ENCODE results near the gene CRELD2.
"Not testable (repeated sequence)": the region's sequence is repeated elsewhere in the genome, so short reads cannot be mapped to it uniquely, and the experiment has no call there.

The CRELD2 gene

DNA sequence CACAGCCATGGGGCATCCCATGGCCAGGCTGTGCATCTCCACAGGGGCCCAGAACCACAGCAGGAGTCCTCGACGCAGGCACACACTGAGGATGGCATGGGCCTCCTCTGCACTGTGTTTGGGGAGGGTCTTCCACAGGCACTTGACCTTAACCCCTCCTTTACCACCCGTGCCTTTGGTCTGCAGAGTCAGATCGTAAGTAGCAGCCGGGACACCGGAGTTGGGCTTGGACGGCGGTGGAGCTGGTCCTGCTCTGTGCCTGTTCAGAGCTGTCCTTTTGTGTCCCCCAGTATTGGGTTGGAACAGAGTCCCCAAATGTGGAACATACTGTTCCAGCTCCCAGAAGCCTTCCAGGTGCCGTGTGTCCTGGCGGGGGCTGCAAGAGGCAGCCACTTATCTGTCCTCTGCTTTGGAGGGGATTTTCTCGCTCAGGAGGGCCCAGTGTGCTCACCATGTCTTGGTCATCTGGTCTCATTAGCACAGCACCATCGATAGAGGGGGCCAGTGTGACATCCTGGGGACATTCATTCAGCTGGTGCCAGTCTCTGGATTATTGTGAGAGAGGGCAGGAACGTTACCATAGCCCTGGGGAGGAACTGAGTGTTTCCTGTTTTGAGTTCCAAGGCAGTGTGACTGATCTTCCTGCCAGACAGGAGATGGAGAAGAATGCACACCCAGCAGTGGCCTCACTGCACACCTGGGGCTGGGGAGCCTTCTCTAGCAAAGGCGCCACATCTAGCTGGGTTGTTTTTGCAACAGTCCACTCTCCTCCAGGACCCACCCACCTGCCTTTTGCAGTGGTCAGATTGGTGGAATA lies 12.4 kb downstream of the CRELD2 start:
- peak; percentile 81 for DNase-seq (ENCODE audit: low spot score)

DNA sequence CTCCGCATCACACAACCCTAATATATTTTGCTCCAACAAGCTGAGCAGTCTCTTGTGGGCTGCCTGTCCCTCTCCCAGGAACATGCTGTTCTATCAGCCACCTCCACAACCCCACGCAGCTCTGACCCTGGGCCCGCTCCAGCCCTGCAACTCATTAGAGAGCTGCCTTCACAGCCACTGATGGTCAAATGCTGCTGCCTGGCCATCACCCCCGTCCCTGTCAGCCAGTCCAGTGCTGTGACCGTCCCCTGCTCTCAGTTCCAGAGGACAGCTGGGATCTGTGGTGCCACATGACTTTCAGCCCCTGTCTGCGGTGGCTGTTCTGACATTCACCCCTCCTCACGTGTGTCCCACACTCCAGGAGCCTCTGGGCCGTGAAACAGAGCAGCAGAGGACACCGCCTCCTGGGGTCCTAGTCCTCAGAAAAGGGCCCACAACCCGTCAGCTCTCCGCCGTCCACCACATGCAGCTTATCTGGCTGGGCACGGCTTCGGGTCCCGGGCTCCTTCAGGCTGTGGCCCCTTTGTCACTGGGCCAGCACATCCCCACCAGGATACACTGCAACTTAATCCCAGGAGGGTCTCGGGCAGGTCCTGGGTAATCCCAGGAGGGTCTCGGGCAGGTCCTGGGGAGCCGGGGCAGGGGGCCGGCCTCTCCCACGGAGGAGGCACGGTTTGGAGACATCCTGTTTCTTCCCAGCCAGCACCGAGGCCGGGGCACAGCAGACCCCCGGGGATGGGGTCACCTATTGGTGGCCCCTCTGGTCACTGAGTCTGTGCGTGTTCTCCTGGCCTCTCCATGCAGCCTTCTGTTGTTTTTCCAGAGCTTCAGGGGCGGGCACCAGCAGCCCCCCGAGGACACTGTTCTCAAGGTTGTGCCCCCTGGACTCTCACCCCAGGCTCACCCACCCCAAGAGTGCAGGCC lies 15.1 kb downstream of the CRELD2 start:
- no peak for DNase-seq (ENCODE audit: low spot score)

DNA sequence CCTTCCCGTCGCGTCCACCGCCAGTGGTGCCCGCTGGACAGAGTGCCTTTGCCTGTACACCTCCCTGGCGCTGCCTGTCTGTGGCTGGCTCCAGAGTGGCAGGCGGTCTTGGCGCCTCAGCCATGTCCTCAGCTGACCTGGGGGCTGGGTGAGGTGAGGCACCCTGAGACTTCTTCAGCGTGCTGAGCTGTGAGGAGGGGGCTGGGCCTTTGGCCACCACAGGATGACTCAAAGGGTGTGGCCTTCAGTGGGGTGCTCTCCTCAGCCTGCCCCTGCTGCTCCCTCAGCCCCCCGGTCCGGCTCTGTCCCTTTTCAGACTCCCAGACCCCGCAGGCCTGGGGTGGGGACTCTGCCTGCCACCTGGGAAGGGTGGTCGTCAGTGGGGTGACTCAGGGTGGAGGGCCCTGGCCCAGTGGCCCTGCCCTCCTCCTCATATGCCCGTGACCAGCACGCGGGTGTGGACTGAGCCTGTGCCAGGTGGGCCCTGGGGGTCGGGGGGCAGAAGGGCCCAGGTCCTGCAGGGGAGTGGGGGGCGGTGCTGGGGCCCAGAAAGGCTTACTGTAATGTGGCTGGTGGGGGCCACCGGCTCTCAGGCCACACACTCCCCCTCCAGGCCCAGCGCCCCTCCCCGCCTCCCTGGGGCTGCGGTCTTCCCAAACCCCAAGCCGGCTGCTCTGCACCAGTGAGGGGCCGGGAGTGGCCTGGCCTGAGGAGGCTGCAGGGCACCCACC lies 15.9 kb downstream of the CRELD2 start:
- DNase-seq (ENCODE audit: low spot score): no peak

DNA sequence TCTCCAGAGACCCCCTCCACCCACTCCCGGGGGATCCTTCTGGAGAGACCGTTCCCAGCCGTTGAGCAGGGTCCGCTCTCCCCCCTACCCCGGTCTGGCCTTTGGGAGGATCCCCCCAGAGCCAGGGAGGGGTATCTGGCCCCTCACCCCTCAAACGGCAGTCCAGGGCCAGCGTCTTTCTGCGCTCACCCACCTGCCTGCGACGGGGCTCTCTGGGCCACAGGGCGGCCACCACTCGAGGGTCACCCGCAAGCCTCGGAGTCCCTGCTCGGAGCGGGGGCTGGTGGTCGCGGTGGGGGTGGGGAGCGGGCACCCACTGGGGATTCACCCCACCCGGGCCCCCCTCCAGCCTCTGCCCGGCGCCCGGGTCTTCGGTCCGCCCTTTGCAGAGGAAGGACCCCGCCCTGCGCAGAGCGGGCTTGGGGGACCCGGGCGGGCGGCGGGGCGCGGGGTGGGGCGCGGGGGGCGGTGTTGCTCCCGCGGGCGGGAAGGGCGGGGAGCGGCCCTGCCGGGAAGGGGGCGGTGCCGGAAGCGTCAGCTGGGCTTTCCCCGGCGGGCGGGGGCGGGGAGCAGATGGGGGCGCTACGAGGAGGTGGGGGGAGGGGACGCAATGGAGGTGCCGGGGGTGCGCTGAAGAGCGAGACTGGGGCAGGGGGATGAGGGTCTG lies 16.6 kb downstream of the CRELD2 start:
- DNase-seq (ENCODE audit: low spot score): peak; percentile 67

DNA sequence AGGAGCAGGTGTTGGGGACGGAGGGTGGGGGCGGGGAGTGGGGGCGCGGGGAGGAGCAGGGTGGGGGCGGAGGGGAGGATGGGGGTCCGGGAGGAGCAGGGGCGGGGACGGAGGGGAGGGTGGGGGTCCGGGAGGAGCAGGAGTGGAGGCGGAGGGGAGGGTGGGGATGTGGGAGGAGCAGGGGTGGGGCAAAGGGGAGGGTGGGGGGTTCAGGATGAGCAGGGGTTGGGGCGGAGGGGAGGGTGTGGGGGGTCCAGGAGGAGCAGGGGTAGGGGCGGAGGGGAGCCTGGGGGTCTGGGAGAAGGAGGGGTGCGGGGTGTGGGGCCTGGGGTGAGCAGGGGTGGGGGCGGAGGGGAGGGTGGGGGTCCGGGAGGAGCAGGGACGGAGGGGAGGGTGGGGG lies 17.1 kb downstream of the CRELD2 start:
- DNase-seq (ENCODE audit: low spot score): no peak

DNA sequence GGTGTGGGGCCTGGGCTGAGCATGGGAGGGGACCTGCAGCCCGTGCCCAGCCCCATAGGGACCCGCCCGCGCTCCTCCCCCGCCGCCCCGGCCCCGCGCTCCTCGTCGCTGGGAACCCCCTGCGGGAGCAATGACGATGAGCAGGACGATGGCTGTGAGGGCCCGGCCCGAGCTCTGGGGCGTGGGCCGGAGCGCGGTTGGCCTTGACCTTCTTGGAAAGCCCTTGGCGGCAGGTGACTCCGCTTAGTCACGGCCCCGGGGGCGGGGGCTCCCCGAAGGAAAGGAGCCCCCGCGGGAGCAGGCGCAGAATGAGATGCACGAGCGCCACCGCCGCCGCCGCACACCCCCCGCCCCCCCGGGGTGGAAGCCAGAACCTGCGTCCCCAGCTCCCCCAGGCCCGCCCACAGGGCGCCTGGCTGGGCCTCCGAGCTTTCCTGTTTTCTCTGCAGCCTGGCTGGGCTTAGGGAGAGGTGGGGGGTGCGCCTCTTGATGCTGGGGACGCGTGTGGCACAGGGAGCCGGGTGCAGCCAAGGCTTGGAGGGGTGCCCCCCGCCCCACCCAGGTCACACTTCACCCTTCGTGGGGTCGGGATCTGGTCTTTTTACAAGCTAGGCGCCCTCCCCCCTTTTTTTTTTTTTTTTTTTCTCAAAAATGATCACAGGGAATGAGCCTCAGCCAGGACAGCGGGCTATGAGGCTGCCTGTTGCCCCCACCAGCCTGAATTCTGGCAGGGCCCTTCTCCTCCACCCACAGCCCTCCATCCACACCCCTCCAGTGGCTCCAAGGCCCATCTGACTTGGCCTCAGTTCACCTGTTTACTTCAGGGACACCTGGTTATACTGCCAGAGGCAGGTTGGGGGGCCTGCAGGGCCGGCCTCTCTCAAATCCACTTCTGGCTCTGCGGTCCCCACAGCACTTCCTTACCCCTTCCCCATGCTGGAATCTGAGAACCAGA lies 17.9 kb downstream of the CRELD2 start:
- DNase-seq (ENCODE audit: low spot score): peak; percentile 77

DNA sequence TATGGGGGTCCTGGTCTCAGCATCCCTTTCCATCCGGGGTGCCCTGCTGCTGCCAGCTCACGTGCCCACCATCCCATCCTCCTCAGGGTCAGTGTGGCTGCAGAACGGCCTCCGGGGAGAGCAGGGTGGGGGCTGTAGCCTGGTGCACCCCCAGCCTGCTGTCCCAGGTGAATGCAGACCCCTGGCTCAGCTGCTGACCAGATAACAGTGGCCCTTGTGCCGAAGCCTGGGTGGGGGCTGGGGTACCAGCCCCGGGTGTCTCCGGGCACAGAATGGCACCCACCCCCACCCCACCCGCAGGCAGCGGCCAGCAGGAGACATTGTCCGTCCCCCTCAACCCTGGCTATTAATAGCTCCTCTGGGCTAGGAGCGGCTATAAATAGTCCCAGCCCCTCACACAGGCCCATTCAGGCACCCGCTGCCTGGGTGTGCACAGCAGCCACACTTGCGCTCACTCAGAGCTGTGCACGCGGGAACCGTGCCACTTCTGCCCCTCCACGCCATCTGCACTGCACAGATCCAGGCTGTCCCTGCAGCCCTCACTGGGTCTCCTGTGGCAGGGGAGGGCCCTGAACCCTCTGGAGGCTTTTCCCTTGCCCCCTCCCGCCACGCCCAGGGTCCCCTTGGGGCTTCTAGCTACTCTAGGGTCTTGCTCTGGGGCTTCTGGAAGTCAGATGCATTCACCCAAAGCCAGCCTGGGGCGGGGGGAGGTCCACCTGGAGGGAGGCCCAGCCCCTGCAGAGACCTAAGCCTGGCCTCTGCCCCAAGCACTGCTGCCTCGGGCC lies 18.7 kb downstream of the CRELD2 start:
- DNase-seq (ENCODE audit: low spot score): no peak

DNA sequence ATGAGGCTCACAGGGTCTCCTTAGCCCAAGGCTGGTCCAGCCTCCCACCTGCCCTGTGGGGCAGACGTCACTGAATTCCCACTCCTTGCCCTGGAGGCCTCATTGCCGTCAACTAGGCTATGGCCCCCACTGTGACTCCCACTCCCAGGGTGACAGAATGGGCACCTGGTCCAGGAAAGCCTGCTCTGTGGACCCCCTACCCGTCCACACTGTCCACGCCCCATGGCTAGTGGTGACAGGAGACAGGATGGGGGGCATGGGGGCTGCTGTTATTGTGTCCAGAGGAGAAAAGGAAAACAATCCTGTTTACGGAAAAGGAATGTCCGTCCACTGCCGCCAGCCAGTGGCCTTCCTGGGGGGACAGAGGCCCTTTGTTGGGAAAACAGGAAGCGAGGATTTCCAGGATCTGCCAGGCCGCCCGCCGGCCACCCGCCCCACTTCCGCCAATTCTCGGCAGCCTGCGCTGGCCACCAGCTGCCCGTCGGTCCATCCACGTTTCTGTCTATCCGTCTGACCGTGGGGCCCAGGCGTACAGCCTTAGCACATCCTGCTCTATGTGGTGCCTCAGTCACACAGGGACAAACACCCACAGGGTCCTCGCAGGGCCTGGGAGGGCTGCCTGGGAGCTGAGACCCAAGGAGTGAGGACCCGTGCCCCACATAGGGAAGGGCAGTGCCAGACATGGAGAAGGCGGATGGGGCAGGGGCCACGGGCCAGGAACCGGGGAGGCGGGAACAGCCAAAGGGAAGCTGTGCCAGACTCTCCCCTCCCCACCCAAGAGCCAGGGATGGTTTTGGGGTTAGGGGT lies 19.5 kb downstream of the CRELD2 start:
- DNase-seq (ENCODE audit: low spot score): no peak

DNA sequence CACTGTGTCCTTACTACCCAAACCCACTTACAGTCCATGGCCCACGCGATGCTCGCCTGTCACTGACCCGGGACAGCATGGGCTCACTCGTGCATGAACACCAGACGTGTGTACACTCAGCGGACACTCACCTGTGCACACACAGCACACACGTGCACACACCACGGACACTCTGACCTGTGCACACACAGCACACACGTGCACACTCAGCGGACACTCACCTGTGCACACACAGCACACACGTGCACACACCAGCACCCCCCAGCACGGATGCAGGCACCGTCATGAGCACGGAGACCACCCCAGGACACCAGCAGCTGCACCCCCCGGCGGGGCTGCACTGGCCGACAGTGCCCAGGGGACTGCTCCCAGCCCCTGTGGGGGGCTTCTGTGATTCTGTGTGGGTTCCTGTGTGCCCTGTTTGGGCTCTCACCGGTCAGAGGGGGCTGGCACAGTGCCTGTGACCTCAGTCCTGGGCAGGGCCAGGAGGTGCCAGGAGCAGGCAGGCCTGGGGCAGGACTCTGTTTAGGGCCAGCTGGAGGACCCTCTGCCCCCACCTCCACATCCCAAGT lies 20.2 kb downstream of the CRELD2 start:
- no peak for DNase-seq (ENCODE audit: low spot score)

DNA sequence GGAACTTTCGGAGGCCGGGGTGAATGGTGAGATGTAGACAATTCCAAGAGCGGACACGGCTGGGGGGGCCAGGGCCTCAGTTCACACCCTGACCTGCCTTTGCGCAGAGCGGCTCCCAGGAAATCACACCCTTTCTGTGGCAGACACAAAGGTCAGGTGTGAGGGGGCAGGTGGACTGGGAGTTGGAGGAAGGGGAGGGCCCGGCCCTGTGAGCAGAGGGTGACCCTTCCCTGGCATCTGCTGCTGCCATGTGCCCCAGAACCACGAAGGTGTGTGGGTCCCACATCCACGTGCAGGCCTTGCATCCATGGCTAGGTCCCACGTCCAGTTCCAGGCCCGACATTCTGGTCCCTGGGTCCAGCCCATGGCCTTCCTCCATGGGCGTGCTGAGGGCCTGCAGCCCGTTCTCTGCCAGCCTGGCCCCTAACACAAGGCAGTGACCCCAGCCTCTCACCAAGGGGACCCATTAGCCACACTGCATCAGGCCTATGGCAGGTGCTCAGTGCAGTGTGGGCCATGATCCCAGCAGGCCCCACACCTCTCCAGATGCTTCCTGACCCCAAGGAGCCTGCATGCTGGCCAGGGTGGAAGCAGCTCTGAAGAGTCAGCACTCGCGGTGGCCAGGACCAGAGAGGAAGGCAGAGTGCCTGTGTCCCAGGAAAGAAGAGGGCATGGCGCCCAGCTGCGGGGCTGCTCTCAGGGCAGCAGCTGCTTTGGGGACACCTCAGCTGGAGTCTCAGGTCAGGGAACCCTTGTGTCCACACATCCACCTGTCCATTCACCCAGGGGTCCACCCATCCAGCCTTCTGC lies 23.3 kb downstream of the CRELD2 start:
- no peak for DNase-seq (ENCODE audit: low spot score)

DNA sequence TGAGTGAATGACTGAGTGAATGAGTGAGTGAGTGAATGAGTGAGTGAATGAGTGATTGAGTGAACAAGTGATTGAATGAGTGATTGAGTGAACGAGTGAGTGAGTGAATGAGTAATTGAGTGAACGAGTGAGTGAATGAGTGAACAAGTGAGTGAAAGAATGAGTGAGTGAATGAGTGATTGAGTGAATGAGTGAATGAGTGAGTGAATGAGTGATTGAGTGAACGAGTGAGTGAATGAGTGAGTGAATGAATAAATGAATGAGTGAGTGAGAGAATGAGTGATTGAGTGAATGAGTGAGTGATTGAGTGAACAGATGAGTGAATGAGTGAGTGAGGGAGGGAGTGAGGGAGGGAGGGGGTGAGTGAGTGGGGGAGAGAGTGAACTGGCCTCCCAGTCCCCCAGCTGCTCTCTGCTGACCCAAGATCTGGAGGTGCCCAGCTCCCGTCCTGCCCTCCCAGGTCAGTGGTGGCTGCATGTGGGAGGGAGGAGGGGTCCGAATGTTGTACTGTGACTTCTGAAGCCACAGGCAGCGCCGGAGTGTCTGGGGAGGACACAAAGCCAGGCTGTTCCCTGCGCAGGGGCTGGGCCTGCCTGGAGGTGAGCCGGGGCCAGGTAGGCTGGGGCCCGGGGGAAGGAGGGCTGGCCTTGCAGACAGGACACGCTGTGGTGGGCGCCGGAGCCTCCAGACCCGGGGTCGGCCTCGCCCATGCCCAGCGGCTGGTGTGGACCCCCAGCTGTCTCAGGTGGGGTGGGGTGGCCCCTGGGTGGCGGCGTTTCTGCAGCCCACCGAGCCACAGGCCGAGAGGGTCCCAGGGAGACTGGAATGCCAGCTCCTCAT lies 24.4 kb downstream of the CRELD2 start:
- no peak for DNase-seq (ENCODE audit: low spot score)

DNA sequence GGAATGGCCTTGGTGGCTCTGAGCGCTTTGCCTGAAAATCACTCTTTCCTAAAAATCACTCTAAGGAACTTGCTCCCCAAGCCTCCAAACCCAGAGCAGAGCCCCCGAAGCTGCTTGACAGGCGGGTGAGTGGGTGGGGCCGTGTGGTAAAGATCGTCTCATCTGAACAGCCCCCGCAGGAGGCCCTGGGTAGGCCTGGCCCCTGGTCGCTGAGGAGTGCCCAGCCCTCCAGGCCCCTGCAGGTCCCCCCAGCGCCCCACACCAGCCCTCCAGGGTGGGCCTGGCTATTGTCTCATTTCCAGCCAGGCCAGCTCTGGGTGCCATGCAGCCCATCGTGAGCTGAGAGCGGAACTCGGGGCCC lies 25.0 kb downstream of the CRELD2 start:
- no peak for DNase-seq (ENCODE audit: low spot score)

DNA sequence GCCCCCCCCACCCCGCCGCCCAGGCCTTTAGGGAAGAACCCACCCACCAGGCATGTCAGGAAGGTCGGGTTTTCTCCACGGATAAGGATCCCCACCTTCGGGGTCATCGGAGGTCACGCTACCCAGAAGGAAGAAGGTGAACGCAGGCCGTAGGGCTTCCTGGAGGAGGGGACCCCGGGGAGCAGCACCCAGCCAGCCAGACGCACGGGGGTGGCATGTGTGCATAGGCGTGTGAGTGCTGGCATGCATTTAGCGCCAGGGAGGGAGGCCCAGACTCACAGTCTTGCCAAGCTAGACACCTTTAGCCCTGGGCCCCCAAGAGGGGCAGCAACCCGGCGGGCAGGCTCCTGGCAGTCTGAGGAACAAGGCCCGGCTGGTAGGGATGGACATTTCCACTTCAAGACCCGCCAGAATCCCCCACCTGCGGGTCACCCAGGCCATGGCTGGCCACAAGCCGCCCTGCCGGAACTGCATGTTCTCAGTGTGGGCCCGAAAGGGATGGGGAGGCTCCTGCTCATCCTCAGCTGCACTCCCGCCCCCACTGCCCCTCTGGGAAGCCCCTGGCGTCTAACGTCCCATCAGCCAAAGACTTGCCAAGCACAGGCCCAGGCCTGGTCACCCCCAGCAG lies 25.5 kb downstream of the CRELD2 start:
- no peak for DNase-seq (ENCODE audit: low spot score)

DNA sequence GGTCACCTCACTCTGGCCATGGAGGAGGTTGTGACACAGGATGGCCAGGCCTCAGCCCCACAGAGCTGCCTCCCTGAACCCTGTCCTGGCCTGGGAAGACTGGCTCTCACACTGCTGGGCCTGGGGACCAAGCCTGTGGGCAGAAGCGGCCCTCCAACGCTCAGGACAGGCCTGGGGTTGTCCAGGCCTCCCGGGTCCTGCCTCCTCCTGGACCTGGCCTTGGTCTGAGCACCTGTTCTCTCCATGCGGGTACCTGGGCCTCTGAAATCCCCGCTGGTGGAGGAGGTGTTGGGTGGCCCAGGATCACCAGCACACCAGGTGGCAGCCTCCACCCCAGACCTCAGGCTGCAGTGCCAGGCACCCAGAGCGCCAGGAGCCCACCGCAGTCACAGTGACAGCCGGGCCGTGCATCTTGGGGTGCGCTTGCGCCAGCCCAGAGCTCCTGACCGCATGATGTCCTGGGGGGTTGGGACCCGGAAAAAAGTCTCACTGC lies 26.0 kb downstream of the CRELD2 start:
- DNase-seq (ENCODE audit: low spot score): no peak

DNA sequence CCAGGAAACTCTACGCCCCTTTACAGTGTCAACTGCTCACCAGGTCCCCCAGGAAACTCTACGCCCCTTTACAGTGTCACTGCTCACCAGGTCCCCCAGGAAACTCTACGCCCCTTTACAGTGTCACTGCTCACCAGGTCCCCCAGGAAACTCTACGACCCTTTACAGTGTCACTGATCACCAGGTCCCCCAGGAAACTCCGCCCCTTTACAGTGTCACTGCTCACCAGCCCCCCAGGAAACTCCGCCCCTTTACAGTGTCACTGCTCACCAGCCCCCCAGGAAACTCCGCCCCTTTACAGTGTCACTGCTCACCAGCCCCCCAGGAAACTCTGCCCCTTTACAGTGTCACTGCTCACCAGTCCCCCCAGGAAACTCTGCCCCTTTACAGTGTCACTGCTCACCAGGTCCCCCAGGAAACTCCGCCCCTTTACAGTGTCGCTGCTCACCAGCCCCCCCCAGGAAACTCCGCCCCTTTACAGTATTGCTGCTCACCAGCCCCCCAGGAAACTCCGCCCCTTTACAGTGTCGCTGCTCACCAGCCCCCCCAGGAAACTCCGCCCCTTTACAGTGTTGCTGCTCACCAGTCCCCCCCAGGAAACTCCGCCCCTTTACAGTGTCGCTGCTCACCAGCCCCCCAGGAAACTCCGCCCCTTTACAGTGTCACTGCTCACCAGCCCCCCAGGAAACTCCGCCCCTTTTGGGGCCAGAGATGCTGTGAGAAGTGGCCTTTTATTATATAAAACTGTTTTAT lies 26.8 kb downstream of the CRELD2 start:
- not testable (repeated sequence) for DNase-seq (ENCODE audit: low spot score)

Data from germinal center (tissue), 1 donor.